Activated naive CD4-positive, alpha-beta T cell treated with anti-CD3 and anti-CD28 coated beads, Interleukin-2, amount 10 ng/mL, durations not matched to agents 7 days and 5 days (primary cell): ENCODE results near the gene INSIG1.

Experiments used
- CTCF ChIA-PET: fragments of 350-600 bp; sonication (Branson Sonifier 250); formaldehyde crosslinking; loops from one replicate; lab custom pipeline; 2021; ENCODE audit warnings: antibody characterized with exemption; lab: Charles Lee
- DNase-seq: peaks from one replicate; pipeline ENCODE4 v3.0.0-alpha.2; 2020
- H3K27ac Mint-ChIP-seq: one replicate; pipeline ENCODE4 v1.8.0; 2021; ENCODE audit warnings: mild to moderate bottlenecking, moderate library complexity, mixed read lengths
- H3K27me3 Mint-ChIP-seq: one replicate; pipeline ENCODE4 v1.8.0; 2021; ENCODE audit warnings: mild to moderate bottlenecking, mixed read lengths
- H3K36me3 Mint-ChIP-seq: one replicate; pipeline ENCODE4 v1.8.0; 2021; ENCODE audit warnings: mixed read lengths
- H3K4me1 Mint-ChIP-seq: one replicate; pipeline ENCODE4 v1.8.0; 2021; ENCODE audit warnings: mixed read lengths
- H3K4me3 Mint-ChIP-seq: one replicate; pipeline ENCODE4 v1.8.0; 2021; ENCODE audit warnings: mild to moderate bottlenecking, moderate library complexity, mixed read lengths
- H3K9me3 Mint-ChIP-seq: one replicate; pipeline ENCODE4 v1.8.0; 2021; ENCODE audit warnings: mixed read lengths

INSIG1 gene

DNA sequence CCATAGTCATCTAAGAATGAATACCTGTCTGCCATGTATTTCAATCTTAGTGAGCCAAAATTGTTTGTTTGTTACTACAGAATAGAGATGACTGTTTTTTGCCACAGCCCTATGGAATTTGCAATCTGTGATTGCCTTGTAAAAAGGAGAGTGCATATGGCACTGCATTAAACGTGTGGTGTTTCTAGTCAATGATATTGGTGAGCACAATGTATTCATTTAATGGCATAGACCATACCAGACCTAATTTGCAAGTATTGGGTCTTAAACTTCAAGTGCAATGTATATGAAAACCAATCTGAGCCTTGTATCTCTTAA lies 11.3 kb downstream of the INSIG1 start:
- Mint-ChIP-seq H3K36me3 (peaks cover 60% of the 10 kb centered on the region), H3K4me3 (no peak overlapping the region), H3K9me3 (no peaks in the 10 kb centered on the region), H3K27ac (no peak overlapping the region), H3K4me1 (peaks cover 23% of the 10 kb centered on the region), H3K27me3 (no peaks in the 10 kb centered on the region)
- DNase-seq: no peak
- CTCF ChIA-PET: no interaction called here

DNA sequence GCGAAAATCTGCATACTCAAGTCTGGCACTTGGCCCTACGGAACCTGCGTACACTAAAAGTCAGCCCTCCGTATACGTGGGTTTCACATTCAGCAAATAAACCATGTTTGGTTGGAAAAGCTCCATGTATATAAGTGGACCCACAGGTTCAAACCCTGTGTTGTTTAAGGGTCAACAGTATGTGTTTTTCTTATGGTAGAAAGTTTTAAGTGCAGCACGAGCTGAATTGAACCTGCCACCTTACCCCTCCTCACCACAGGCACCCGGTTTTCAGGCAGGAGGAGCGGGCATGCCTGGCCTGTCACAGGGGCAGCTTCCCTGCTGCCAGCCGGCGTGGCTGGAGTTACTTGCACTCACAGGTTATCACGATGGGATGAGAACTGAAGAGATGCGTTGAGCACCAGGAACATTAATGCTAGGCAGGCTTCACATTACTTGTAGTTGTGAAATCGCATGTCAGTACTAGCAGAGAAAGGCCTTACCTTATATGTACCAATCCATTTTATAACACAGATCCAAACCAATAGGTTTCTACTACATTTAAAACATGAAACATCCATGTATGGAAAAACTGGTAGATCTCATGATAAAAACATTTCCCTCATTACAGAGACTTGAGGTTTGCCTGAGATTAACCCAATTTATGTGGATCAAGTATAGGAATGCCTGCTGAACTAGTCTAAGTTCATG lies 12.9 kb downstream of the INSIG1 start:
- H3K27ac Mint-ChIP-seq: peak overlapping the region; percentile 37
- peaks cover 11% of the 10 kb centered on the region for H3K4me1 Mint-ChIP-seq

DNA sequence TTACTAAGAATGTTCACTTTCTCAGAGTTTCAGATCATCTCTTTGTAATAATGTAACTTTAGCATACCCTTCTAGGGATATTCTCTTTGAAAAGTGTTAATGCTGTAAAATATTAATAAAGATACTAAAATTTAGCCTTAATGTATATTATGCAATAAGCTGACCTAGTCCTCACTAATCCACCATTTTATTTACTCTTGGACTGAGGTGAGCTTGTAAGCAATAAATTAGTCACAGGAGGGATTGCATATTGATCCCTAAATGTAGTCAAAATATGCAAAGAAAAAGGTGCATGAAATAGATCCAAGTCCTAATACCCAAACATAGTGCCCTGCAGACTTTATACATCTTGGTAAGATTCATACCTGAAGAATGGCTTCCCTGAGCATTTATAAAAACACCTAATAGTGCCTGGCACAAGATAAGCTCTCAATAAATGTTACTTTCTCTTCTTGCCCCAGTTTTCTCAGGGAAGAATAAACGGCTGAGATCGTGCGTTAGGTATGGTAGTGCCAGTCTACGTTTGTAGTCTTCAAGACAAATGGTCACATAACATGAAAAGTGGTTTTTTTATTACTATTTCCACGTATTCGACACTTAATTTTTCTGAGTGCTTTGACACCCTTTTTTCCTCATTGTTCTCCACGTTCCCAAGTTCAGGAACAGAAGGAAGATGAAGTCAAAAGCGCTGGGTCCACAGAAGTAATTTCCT lies 14.3 kb downstream of the INSIG1 start:
- Mint-ChIP-seq H3K4me3 (no peak overlapping the region), H3K36me3 (peaks cover 41% of the 10 kb centered on the region), H3K27ac (peak overlapping the region; percentile 45), H3K9me3 (no peaks in the 10 kb centered on the region), H3K4me1 (peaks cover 7% of the 10 kb centered on the region), H3K27me3 (no peaks in the 10 kb centered on the region)
- CTCF ChIA-PET: no interaction called here
- DNase-seq: no peak

More for the DNA sequence above, 12.9 kb downstream of the INSIG1 start:
- H3K4me3 Mint-ChIP-seq: no peak overlapping the region
- DNase-seq: no peak
- CTCF ChIA-PET: no interaction called here
- H3K27me3 Mint-ChIP-seq: no peaks in the 10 kb centered on the region
- peaks cover 50% of the 10 kb centered on the region for H3K36me3 Mint-ChIP-seq
- H3K9me3 Mint-ChIP-seq: no peaks in the 10 kb centered on the region

DNA sequence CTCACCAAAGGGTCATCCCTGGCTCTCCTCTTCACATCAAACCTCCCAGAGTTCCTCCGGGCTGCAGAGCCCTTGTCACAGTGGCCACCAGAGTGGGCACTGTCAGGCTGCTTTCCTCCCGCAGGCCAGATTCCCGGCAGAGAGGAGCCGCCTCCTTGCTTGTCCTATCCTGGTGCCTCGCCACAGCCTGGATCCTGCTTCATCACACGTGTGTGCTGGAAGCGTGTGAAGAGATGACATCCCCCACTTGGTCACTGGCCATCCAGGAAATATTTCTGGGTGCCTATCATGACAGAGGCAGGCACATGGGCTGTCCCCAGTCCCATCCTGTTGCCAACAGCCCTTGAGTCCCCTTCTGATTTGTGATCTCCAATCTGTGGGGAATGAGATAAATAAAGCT lies 15.0 kb downstream of the INSIG1 start:
- Mint-ChIP-seq H3K36me3 (peaks cover 36% of the 10 kb centered on the region), H3K4me1 (peaks cover 2% of the 10 kb centered on the region), H3K27me3 (no peaks in the 10 kb centered on the region), H3K4me3 (no peak overlapping the region), H3K9me3 (no peaks in the 10 kb centered on the region), H3K27ac (no peak overlapping the region)
- CTCF ChIA-PET: no interaction called here
- DNase-seq: no peak

DNA sequence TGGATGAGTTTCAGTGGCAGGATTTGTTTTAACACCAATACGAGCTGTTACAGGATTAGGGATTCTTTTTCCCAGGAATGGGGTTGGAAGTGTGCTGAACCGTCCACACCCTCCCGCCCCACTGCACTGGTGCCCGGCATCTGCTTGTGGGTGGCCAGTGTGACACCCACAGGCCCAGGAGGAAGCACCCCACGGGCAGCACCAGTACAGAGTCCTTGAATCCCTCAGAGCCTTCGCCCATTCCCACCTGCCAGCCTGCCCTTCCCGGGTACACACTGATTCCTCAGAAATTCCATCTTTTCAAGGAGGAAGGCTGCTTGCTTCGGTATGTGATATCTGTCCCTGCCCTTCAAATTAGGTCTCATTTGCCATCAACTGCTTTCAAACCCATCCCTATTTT lies 15.4 kb downstream of the INSIG1 start:
- CTCF ChIA-PET: interaction anchor here (1.0 kb wide), 1 partner anchor 386 kb away, joined by 3 read pairs; no protein-coding TSS in a partner anchor
- Mint-ChIP-seq H3K9me3 (no peaks in the 10 kb centered on the region), H3K4me1 (peaks cover 2% of the 10 kb centered on the region), H3K4me3 (no peak overlapping the region), H3K36me3 (peaks cover 33% of the 10 kb centered on the region), H3K27me3 (no peaks in the 10 kb centered on the region), H3K27ac (no peak overlapping the region)
- no peak for DNase-seq

DNA sequence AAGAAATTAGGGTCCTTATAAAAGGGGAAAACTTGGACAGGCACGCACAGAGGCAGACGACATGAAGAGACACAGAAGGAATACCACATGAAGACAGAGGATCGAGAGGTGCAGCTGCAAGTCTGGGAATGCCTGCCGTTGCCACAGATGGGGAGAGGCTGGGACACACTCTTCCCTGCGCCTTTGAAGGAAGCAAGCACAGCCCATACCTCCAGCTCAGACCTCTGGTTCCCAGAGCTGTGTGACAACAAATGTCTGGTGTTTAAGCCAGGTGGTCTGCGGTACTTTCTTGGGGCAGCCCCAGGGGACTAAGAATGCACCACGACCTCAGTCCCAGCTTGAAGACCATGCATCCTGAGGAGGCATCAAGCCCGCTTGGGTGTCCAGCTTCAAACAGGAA lies 18.3 kb downstream of the INSIG1 start:
- CTCF ChIA-PET: no interaction called here
- no peak overlapping the region for H3K27ac Mint-ChIP-seq
- H3K4me1 Mint-ChIP-seq: no peaks in the 10 kb centered on the region
- no peaks in the 10 kb centered on the region for H3K27me3 Mint-ChIP-seq
- H3K36me3 Mint-ChIP-seq: peaks cover 14% of the 10 kb centered on the region
- no peak for DNase-seq
- H3K9me3 Mint-ChIP-seq: no peaks in the 10 kb centered on the region
- H3K4me3 Mint-ChIP-seq: no peak overlapping the region

DNA sequence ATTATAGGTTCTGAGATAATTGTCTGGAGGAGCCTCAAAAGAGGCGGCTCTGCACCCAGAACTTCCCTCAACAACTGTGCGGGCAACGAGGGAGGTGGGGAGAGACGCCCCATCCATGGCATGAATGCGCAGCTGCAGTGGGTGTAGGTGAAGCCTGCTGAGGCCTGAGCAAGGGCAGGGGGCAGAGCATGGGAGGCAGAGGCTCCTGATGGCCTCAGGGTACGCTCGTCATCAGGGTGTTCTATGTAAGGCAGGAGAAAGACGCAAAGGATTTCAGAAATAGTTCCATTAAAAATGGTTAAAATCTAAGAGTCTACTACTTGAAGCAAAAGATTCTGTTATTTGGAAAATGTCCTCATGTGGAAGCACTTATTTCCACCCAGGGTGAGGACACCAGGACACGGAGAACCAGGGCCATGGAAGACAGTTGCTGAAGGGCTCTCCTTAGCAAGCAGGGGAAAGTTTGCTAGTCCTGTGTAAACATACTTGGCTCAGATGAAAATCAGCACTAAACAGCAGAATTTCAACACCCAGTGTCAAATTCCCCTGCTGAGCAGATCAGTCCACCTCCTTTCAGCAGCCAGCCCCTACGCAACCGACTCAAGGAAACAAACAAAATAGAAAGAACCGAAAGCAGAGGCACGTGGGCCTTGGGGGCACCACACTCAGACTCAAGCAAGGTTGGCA lies 18.9 kb downstream of the INSIG1 start:
- no peaks in the 10 kb centered on the region for H3K4me1 Mint-ChIP-seq
- no peak overlapping the region for H3K4me3 Mint-ChIP-seq
- H3K9me3 Mint-ChIP-seq: no peaks in the 10 kb centered on the region
- CTCF ChIA-PET: no interaction called here
- no peaks in the 10 kb centered on the region for H3K27me3 Mint-ChIP-seq
- H3K36me3 Mint-ChIP-seq: peaks cover 10% of the 10 kb centered on the region
- DNase-seq: no peak
- H3K27ac Mint-ChIP-seq: no peak overlapping the region

DNA sequence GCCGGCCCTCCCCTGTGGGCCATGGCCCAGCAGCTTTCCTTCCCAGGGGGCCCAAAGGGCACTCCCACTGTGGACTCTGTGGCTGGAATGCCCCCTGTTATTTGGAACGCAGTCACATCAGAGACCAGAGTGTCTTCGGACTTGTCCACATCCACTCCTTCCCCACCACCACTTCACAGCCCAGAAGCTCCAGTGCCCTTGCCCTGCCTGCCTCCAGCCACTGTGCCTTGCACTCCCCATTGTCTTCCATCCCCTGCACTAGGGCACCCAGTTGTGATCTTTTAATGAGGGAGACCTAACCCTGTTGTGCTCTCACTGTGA lies 19.4 kb downstream of the INSIG1 start:
- CTCF ChIA-PET: no interaction called here
- Mint-ChIP-seq H3K27ac (no peak overlapping the region), H3K36me3 (peaks cover 7% of the 10 kb centered on the region), H3K4me1 (no peaks in the 10 kb centered on the region), H3K9me3 (no peaks in the 10 kb centered on the region), H3K4me3 (no peak overlapping the region), H3K27me3 (no peaks in the 10 kb centered on the region)
- no peak for DNase-seq

DNA sequence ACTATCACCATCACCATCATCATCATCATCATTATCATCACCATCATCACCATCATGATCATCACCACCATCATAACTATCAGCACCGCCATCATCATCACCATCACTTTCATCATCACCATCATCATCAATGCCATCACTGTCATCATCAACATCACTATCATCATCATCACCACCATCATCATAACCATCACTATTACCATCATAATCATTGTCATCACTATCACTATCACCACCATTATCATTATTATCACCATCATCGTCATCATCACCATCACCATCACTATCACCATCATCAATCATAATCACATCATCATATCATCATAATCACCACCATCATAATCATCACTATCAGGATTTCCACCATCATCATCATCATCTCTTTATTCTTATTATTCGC lies 20.6 kb downstream of the INSIG1 start:
- Mint-ChIP-seq H3K27me3 (no peaks in the 10 kb centered on the region), H3K4me1 (no peaks in the 10 kb centered on the region), H3K4me3 (no peak overlapping the region), H3K9me3 (peaks cover 1% of the 10 kb centered on the region), H3K27ac (no peak overlapping the region), H3K36me3 (no peaks in the 10 kb centered on the region)
- CTCF ChIA-PET: no interaction called here
- DNase-seq: no peak

DNA sequence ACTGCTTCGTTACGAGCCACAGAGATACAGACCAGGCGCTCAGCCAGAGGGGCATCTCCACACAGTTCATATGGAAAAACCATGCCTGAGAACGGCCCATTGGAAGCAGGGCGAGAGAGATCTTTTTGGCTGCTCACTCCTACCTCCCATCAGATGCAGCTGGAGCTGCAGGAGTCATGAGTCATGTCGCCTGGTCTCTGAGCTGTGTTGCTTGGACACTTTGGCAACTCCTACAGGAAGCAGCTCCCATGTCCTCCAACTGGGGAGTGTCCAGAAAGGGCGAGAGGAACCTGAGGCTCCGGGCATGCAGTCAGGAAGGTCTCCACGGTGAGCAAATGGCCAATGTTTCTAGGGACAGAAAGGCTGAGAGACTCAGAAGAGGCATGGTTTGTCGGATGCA lies 24.9 kb downstream of the INSIG1 start:
- Mint-ChIP-seq H3K4me1 (no peaks in the 10 kb centered on the region), H3K9me3 (peaks cover 18% of the 10 kb centered on the region), H3K4me3 (no peak overlapping the region), H3K27ac (no peak overlapping the region), H3K27me3 (peaks cover 5% of the 10 kb centered on the region), H3K36me3 (no peaks in the 10 kb centered on the region)
- CTCF ChIA-PET: no interaction called here
- DNase-seq: no peak

DNA sequence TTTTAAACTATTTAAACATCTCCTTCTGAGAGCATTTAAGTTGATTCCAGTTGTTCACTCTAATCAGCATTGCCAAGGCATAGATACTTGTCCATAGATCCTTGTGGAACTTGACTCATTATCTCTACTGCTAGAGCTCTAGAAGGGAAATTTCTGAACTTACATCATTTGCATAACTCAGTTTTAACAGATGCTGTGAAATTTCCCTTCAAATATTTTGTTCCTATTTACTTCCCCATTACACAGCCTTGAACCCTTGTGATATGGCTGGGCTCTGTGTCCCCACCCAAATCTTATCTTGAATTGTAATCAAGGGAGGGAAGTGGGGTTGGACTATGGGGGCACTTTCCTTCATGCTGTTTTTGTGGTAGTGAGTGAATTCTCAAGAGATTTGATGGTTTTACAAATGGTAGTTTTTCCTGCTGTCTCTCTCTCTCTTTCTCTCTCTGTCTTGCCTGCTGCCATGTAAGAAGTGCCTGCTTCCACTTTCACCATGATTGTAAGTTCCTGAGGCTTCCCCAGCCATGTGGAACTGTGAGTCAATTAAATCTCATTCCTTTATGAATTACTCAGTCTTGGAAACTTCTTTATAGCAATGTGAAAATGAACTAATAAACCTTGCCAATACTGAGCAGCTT lies 25.4 kb downstream of the INSIG1 start:
- no peak for DNase-seq
- Mint-ChIP-seq H3K27me3 (peaks cover 5% of the 10 kb centered on the region), H3K4me1 (no peaks in the 10 kb centered on the region), H3K36me3 (no peaks in the 10 kb centered on the region), H3K4me3 (no peak overlapping the region), H3K27ac (no peak overlapping the region), H3K9me3 (peaks cover 19% of the 10 kb centered on the region)
- CTCF ChIA-PET: no interaction called here

DNA sequence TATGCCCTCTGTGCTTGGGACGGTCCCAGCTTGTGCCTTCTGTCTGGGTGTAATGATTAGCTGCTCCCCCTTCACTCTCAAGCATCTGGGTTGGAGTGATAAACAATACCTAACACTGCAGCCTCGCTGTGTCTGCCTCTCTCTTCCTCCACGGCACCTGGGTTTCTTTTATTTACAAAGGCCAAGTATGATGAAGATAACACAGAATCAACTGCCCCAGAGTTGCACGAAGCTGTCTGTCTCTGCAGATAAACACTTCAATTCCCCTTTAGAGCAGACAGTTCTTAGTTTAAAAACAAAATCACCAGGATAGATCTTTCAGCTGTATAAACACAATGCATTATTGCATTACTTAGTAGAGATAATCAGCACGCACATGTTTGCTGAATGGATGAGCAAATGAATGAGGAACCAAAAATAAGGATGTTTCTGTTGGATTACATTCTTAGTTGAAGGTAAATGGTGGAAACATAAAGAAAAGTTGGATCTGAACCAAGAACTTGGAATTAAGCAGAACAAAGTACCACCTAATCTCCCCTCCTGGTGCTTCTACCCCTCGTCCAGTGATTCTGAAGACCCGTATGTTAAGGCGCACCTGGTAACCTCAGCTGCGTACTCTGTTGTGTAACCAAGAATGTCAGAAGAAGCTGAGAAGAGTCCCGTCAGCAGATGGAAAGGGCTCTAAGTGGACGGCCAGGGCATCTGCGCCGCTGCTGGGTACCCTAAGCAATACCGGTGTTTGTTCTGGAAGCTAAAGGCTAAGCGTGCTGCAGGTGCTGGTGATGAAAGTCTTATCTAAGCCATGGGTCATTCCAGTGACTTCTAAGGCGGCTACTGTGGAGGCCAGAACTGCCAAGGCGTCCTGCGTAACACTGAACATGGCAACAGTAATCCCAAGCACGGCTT lies 26.6 kb downstream of the INSIG1 start:
- Mint-ChIP-seq H3K36me3 (no peaks in the 10 kb centered on the region), H3K27ac (no peak overlapping the region), H3K4me1 (no peaks in the 10 kb centered on the region), H3K9me3 (peaks cover 19% of the 10 kb centered on the region), H3K4me3 (no peak overlapping the region), H3K27me3 (peaks cover 5% of the 10 kb centered on the region)
- DNase-seq: no peak
- CTCF ChIA-PET: no interaction called here

DNA sequence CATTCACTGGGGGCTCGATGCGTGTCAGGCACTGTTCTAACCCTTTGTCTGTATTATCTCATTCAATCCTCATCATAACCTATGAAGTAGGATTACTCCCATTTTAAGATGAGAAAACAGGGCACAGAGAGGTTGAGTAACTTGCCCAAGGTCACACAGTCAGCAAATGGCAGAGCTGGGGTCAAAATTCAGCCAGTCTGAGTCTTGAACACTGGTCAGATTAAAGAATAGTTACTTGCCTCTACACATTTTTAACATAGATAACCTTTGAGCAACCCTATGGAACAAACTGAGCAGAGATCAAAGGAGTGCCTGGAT lies 27.2 kb downstream of the INSIG1 start:
- H3K27me3 Mint-ChIP-seq: peaks cover 5% of the 10 kb centered on the region
- CTCF ChIA-PET: interaction anchor here (0.6 kb wide), 1 partner anchor 23 kb away, joined by 3 read pairs; no protein-coding TSS in a partner anchor
- no peaks in the 10 kb centered on the region for H3K4me1 Mint-ChIP-seq
- H3K27ac Mint-ChIP-seq: no peak overlapping the region
- no peaks in the 10 kb centered on the region for H3K36me3 Mint-ChIP-seq
- no peak overlapping the region for H3K4me3 Mint-ChIP-seq
- DNase-seq: no peak
- peaks cover 19% of the 10 kb centered on the region for H3K9me3 Mint-ChIP-seq

DNA sequence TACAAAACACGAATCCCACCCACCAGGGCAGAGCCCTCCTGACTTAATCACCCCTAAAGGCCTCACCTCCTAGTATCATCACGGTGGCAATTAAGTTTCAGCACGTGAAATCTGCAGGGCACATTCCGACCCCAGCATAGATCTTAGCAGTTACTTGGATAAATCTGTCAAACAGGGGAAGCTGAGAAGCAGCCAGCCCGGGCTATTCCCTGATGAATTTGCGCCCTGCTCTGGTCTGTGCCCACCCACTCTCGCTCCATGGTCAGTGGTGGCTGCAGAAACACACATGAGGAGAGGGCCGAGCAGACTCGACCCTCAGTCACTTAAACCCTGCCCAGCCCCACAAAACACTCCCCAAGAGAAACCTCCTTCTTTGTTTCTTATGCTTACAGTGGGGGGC lies 28.7 kb downstream of the INSIG1 start:
- Mint-ChIP-seq H3K4me1 (no peaks in the 10 kb centered on the region), H3K27ac (no peak overlapping the region), H3K36me3 (no peaks in the 10 kb centered on the region), H3K27me3 (peaks cover 5% of the 10 kb centered on the region), H3K4me3 (no peak overlapping the region), H3K9me3 (peaks cover 19% of the 10 kb centered on the region)
- CTCF ChIA-PET: interaction anchor here (1.8 kb wide), 1 partner anchor 399 kb away, joined by 4 read pairs; no protein-coding TSS in a partner anchor
- DNase-seq: no peak
